ENCODE measurements around the gene KIF26B. TPM values are rescaled to one million over a fixed set of nuclear protein-coding genes. Genes with fewer than 3 reads are reported as not detected.

KIF26B gene
- total RNA-seq, 1 donor from 2014 or later, result 8.8 TPM

- no peak for TF ChIP-seq CTCF (IDR thresholded peaks at IDR 0.05)
- Mint-ChIP-seq H3K27me3 (ENCODE audit: unreplicated experiment) (peaks cover 8% of the 10 kb centered on the region), H3K36me3 (ENCODE audit: unreplicated experiment) (no peaks in the 10 kb centered on the region), H3K4me1 (ENCODE audit: unreplicated experiment) (no peaks in the 10 kb centered on the region), H3K4me3 (ENCODE audit: unreplicated experiment) (no peak overlapping the region), H3K9me3 (ENCODE audit: unreplicated experiment) (no peaks in the 10 kb centered on the region), H3K27ac (ENCODE audit: unreplicated experiment) (no peak overlapping the region)
- DNase-seq (ENCODE audit: extremely low spot score, unreplicated experiment), result no peak
Observed at GRCh38 chr1:245453541-245453940, 298.8 kb downstream of the KIF26B start.

- no peak for TF ChIP-seq CTCF (IDR thresholded peaks at IDR 0.05)
- Mint-ChIP-seq H3K27me3 (ENCODE audit: unreplicated experiment) (peaks cover 8% of the 10 kb centered on the region), H3K4me1 (ENCODE audit: unreplicated experiment) (no peaks in the 10 kb centered on the region)
Observed at GRCh38 chr1:245454051-245454450, 299.3 kb downstream of the KIF26B start.

GRCh38 chr1:245457562-245457961, 302.8 kb downstream of the KIF26B start:
- no peak for DNase-seq (ENCODE audit: extremely low spot score, unreplicated experiment)
- no peaks in the 10 kb centered on the region for H3K36me3 Mint-ChIP-seq (ENCODE audit: unreplicated experiment)
- no peak overlapping the region for H3K27ac Mint-ChIP-seq (ENCODE audit: unreplicated experiment)
- peaks cover 6% of the 10 kb centered on the region for H3K27me3 Mint-ChIP-seq (ENCODE audit: unreplicated experiment)
- H3K4me1 Mint-ChIP-seq (ENCODE audit: unreplicated experiment), result no peaks in the 10 kb centered on the region
- no peak overlapping the region for H3K4me3 Mint-ChIP-seq (ENCODE audit: unreplicated experiment)
- no peaks in the 10 kb centered on the region for H3K9me3 Mint-ChIP-seq (ENCODE audit: unreplicated experiment)
- TF ChIP-seq CTCF (IDR thresholded peaks at IDR 0.05), result no peak

More at GRCh38 chr1:245454051-245454450, 299.3 kb downstream of the KIF26B start:
- Mint-ChIP-seq H3K9me3 (ENCODE audit: unreplicated experiment) (no peaks in the 10 kb centered on the region), H3K36me3 (ENCODE audit: unreplicated experiment) (no peaks in the 10 kb centered on the region), H3K27ac (ENCODE audit: unreplicated experiment) (no peak overlapping the region), H3K4me3 (ENCODE audit: unreplicated experiment) (no peak overlapping the region)
- no peak for DNase-seq (ENCODE audit: extremely low spot score, unreplicated experiment)

GRCh38 chr1:245458234-245458633, 303.4 kb downstream of the KIF26B start:
- Mint-ChIP-seq H3K27ac (ENCODE audit: unreplicated experiment) (no peak overlapping the region), H3K4me1 (ENCODE audit: unreplicated experiment) (no peaks in the 10 kb centered on the region)
- no peak for DNase-seq (ENCODE audit: extremely low spot score, unreplicated experiment)

GRCh38 chr1:245458761-245459174, 304.0 kb downstream of the KIF26B start:
- Mint-ChIP-seq H3K9me3 (ENCODE audit: unreplicated experiment) (no peaks in the 10 kb centered on the region), H3K36me3 (ENCODE audit: unreplicated experiment) (no peaks in the 10 kb centered on the region), H3K27ac (ENCODE audit: unreplicated experiment) (no peak overlapping the region), H3K27me3 (ENCODE audit: unreplicated experiment) (peaks cover 6% of the 10 kb centered on the region), H3K4me1 (ENCODE audit: unreplicated experiment) (no peaks in the 10 kb centered on the region), H3K4me3 (ENCODE audit: unreplicated experiment) (no peak overlapping the region)
- TF ChIP-seq CTCF (IDR thresholded peaks at IDR 0.05), result no peak
- DNase-seq (ENCODE audit: extremely low spot score, unreplicated experiment), result no peak

More at GRCh38 chr1:245458234-245458633, 303.4 kb downstream of the KIF26B start:
- Mint-ChIP-seq H3K4me3 (ENCODE audit: unreplicated experiment) (no peak overlapping the region), H3K9me3 (ENCODE audit: unreplicated experiment) (no peaks in the 10 kb centered on the region), H3K36me3 (ENCODE audit: unreplicated experiment) (no peaks in the 10 kb centered on the region), H3K27me3 (ENCODE audit: unreplicated experiment) (peaks cover 6% of the 10 kb centered on the region)
- TF ChIP-seq CTCF (IDR thresholded peaks at IDR 0.05), result no peak

All from osteocyte (in vitro differentiated cells).